Measurements from ENCODE around the gene DRAXIN. TPM values are rescaled to one million over a fixed set of nuclear protein-coding genes. Genes with fewer than 3 reads are reported as not detected.

Gene DRAXIN
- total RNA-seq, 1 experiment from 2014 or later: 5.5 TPM

DNA sequence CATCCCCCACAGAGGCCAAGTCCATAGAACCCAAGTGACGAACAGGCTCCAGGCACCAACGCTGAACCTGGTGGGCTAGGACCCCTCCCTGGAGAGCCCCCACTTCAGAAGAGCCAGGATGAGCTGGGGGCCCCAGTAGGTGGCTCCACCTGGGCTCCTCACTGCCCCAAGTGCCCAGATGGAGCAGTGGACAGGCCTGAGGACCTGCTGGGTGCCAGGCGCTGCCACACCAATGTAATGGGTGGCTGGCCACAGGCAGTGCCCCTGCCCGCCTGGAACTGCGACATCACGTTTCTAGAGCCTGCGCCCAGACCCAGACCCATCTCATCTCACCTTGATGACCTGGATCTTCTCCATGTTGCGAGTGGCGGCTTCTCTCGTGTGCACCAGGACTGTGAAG, 16.2 kb upstream of the DRAXIN start:
- intact Hi-C loops (cut with micrococcal nuclease; ENCODE audit: unreplicated experiment): no loop called here
- peaks cover 43% of the 10 kb centered on the region for H3K36me3 ChIP-seq (ENCODE audit: insufficient read depth, low read length, poor library complexity, severe bottlenecking)
- DNase-seq (ENCODE audit: low spot score): no peak
- CTCF ChIA-PET: interaction anchor here (1.0 kb wide), 1 partner anchor 36 kb away, joined by 3 read pairs; no protein-coding TSS in a partner anchor
- H3K9me3 ChIP-seq (ENCODE audit: low read depth, low read length, poor library complexity, severe bottlenecking): no peaks in the 10 kb centered on the region
- no peaks in the 10 kb centered on the region for H3K4me1 ChIP-seq (ENCODE audit: insufficient read depth, low read length, poor library complexity, severe bottlenecking)
- no peak overlapping the region for H3K27ac ChIP-seq (ENCODE audit: low read depth, low read length, poor library complexity, severe bottlenecking)
- no TSS peak for BruUV-seq (replicated peaks)
- POLR2A ChIA-PET (ENCODE audit: low non-redundant PET): interaction anchor here (0.6 kb wide), 1 partner anchor 11 kb away, joined by 4 read pairs; the partner anchor contains the start of gene FBXO6
- no peaks in the 10 kb centered on the region for H3K27me3 ChIP-seq (replicated peaks; ENCODE audit: insufficient read depth, low read depth, low read length, poor library complexity)
- no peak overlapping the region for H3K4me3 ChIP-seq (ENCODE audit: low read depth, low read length, poor library complexity, severe bottlenecking)
- TF ChIP-seq, protein P1, sequence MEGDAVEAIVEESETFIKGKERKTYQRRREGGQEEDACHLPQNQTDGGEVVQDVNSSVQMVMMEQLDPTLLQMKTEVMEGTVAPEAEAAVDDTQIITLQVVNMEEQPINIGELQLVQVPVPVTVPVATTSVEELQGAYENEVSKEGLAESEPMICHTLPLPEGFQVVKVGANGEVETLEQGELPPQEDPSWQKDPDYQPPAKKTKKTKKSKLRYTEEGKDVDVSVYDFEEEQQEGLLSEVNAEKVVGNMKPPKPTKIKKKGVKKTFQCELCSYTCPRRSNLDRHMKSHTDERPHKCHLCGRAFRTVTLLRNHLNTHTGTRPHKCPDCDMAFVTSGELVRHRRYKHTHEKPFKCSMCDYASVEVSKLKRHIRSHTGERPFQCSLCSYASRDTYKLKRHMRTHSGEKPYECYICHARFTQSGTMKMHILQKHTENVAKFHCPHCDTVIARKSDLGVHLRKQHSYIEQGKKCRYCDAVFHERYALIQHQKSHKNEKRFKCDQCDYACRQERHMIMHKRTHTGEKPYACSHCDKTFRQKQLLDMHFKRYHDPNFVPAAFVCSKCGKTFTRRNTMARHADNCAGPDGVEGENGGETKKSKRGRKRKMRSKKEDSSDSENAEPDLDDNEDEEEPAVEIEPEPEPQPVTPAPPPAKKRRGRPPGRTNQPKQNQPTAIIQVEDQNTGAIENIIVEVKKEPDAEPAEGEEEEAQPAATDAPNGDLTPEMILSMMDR (conservative IDR thresholded peaks at IDR 0.05; ENCODE audit: low read depth, low read length): no peak
- no peak for TF ChIP-seq EZH2 (IDR thresholded peaks at IDR 0.05; ENCODE audit: borderline replicate concordance, low read depth, low read length, poor library complexity, severe bottlenecking)

DNA sequence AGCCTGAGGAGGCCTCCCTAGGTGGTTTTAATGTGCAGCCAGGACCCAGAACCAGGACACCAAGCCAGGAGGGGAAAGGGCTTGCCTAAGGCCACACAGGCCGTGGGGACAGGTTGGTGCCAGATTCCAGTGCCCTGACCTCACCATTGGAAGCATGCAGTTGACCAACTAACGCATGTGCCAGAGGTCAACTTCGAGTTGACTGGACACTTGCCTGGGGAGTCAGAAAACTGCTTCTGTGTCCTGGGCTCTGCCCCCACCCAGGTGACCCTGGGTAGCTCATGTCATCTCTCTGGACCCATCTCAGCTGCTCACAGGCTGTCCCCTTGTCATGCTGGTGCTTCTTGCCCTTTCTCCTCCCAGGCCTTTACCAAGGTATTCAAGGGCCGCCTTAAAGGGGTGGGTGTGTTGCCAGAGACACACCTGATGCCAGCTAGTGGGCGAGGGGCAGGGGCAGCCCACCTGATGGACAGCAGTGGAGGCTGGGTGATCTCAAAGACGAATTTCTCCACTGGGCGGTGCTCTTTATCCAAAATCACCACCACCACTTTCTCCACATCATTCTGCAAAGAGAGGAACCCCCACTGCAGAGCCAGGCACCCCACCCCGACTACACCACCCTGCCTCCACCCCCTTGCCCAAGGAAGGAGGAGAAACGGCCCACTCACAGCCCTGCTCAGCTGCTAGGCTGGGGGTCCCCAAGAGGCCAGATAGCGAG, 15.0 kb upstream of the DRAXIN start:
- TF ChIP-seq EZH2 (IDR thresholded peaks at IDR 0.05; ENCODE audit: borderline replicate concordance, low read depth, low read length, poor library complexity, severe bottlenecking): no peak
- TF ChIP-seq, protein P1 (conservative IDR thresholded peaks at IDR 0.05; ENCODE audit: low read depth, low read length): 0 out of 2 replicates have a peak, but pooled peaks have one; percentile 33
- CTCF ChIA-PET: interaction anchor here (1.1 kb wide), 1 partner anchor 35 kb away, joined by 3 read pairs; no protein-coding TSS in a partner anchor
- no peak overlapping the region for H3K27ac ChIP-seq (ENCODE audit: low read depth, low read length, poor library complexity, severe bottlenecking)
- no TSS peak for BruUV-seq (replicated peaks)
- no peaks in the 10 kb centered on the region for H3K9me3 ChIP-seq (ENCODE audit: low read depth, low read length, poor library complexity, severe bottlenecking)
- POLR2A ChIA-PET (ENCODE audit: low non-redundant PET): interaction anchor here (0.6 kb wide), 1 partner anchor 437 kb away, joined by 5 read pairs; no protein-coding TSS in a partner anchor
- DNase-seq (ENCODE audit: low spot score): no peak
- H3K4me3 ChIP-seq (ENCODE audit: low read depth, low read length, poor library complexity, severe bottlenecking): no peak overlapping the region
- no peaks in the 10 kb centered on the region for H3K27me3 ChIP-seq (replicated peaks; ENCODE audit: insufficient read depth, low read depth, low read length, poor library complexity)
- peaks cover 3% of the 10 kb centered on the region for H3K4me1 ChIP-seq (ENCODE audit: insufficient read depth, low read length, poor library complexity, severe bottlenecking)
- H3K36me3 ChIP-seq (ENCODE audit: insufficient read depth, low read length, poor library complexity, severe bottlenecking): peaks cover 41% of the 10 kb centered on the region
- intact Hi-C loops (cut with micrococcal nuclease; ENCODE audit: unreplicated experiment): no loop called here

DNA sequence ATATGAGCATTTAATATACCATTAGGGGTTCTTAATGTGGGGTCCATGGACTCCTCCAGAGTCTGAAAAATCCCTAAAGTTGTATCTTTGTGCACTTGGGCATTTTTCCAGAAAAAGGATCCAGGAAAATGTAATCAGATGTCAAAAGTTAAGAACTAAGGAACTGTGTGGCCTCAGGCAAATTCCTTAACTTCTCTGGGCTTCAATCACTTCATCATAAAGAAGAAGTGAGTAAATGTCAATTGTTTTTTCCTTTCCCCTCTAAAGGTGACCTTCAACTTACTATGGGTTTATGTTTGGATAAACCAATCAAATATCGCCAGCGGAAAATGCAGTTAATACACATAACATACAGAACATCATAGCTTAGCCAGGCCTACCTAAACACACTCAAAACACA, 13.1 kb upstream of the DRAXIN start:
- CTCF ChIA-PET: no interaction called here
- no peak overlapping the region for H3K27ac ChIP-seq (ENCODE audit: low read depth, low read length, poor library complexity, severe bottlenecking)
- peaks cover 22% of the 10 kb centered on the region for H3K4me1 ChIP-seq (ENCODE audit: insufficient read depth, low read length, poor library complexity, severe bottlenecking)
- POLR2A ChIA-PET (ENCODE audit: low non-redundant PET): no interaction called here
- BruUV-seq (replicated peaks): TSS peak; percentile 38
- no peaks in the 10 kb centered on the region for H3K27me3 ChIP-seq (replicated peaks; ENCODE audit: insufficient read depth, low read depth, low read length, poor library complexity)
- no peak for DNase-seq (ENCODE audit: low spot score)
- peaks cover 36% of the 10 kb centered on the region for H3K36me3 ChIP-seq (ENCODE audit: insufficient read depth, low read length, poor library complexity, severe bottlenecking)
- intact Hi-C loops (cut with micrococcal nuclease; ENCODE audit: unreplicated experiment): no loop called here
- no peak overlapping the region for H3K4me3 ChIP-seq (ENCODE audit: low read depth, low read length, poor library complexity, severe bottlenecking)
- no peaks in the 10 kb centered on the region for H3K9me3 ChIP-seq (ENCODE audit: low read depth, low read length, poor library complexity, severe bottlenecking)
- TF ChIP-seq EZH2 (IDR thresholded peaks at IDR 0.05; ENCODE audit: borderline replicate concordance, low read depth, low read length, poor library complexity, severe bottlenecking): no peak
- TF ChIP-seq, protein P1 (conservative IDR thresholded peaks at IDR 0.05; ENCODE audit: low read depth, low read length): no peak
